Fibroblast of the aortic adventitia (primary cell): ENCODE data around the gene SKOR2. TPM values are rescaled to one million over a fixed set of nuclear protein-coding genes. Genes with fewer than 3 reads are reported as not detected.

Experiments used
- DNase-seq: peaks from one replicate; pipeline ENCODE4 v3.0.0-alpha.2; 2010; ENCODE audit warnings: low read depth
- H3K4me3 ChIP-seq: 2 replicates; pipeline ENCODE4 v1.5.1; 2011; ENCODE audit warnings: low read depth, mild to moderate bottlenecking, control low read depth, low read length, moderate library complexity
- total RNA-seq: library from RNA; depleted of rRNA; stranded (reverse); fragments of >200 nt; gene quantifications from 2 replicates; pipeline ENCODE4 v1.2.3, GENCODE V29; 2012; ENCODE audit warnings: low replicate concordance
- TF ChIP-seq, protein P1 (sequence below): IDR thresholded peaks from 2 replicates; pipeline ENCODE4 v1.5.1; 2011; ENCODE audit warnings: mild to moderate bottlenecking, low read length, control low read depth, inconsistent platforms; ENCODE audit not compliant: insufficient read depth

SKOR2 gene
- total RNA-seq, 1 donor: not detected

DNA sequence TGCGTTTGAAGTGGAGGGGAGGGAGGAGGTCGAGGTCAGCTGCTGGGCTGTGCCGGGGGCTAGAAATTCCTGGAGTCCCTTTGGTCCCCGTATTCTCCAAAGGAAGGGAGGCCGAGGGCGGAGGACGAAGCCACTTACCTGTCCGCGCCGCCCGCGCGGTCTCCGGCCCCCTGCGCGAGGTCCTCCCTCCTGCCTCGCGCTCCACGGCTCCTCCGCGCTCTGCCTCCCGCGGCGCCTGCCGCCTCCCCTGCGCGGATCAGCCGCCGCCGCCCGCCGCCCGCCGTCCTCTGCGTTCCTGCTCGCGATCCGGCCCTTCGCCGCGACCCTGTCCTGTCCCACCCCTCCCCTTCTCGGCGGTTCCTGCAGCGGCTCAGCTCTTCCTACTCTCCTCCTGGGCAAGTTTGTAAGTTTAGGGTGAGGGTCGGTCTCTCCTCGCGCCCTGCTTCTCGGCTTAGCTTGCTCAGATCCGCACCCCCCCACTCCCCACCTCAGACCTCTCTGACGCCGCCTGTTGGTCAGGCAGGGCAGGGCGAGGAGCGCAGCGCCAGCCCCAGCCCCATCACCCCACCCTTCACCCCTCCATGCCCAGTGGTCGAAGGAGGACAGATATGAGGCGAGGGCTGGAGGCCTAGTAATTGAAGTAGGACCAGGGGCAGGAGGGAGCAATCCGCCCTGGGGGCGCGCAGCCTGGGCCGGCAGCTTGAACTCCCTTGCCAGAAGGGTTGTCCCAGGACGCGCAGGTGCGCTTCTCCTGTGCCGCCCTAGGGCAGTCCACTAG, 9.7 kb upstream of the SKOR2 start:
- TF ChIP-seq, protein P1, sequence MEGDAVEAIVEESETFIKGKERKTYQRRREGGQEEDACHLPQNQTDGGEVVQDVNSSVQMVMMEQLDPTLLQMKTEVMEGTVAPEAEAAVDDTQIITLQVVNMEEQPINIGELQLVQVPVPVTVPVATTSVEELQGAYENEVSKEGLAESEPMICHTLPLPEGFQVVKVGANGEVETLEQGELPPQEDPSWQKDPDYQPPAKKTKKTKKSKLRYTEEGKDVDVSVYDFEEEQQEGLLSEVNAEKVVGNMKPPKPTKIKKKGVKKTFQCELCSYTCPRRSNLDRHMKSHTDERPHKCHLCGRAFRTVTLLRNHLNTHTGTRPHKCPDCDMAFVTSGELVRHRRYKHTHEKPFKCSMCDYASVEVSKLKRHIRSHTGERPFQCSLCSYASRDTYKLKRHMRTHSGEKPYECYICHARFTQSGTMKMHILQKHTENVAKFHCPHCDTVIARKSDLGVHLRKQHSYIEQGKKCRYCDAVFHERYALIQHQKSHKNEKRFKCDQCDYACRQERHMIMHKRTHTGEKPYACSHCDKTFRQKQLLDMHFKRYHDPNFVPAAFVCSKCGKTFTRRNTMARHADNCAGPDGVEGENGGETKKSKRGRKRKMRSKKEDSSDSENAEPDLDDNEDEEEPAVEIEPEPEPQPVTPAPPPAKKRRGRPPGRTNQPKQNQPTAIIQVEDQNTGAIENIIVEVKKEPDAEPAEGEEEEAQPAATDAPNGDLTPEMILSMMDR: no peak
- H3K4me3 ChIP-seq: no peak overlapping the region
- DNase-seq: no peak

- TF ChIP-seq, protein P1: no peak
- peak; percentile 27 for DNase-seq
- H3K4me3 ChIP-seq: no peak overlapping the region
Measured at GRCh38 chr18:47260120-47260923, 8.9 kb upstream of the SKOR2 start.

DNA sequence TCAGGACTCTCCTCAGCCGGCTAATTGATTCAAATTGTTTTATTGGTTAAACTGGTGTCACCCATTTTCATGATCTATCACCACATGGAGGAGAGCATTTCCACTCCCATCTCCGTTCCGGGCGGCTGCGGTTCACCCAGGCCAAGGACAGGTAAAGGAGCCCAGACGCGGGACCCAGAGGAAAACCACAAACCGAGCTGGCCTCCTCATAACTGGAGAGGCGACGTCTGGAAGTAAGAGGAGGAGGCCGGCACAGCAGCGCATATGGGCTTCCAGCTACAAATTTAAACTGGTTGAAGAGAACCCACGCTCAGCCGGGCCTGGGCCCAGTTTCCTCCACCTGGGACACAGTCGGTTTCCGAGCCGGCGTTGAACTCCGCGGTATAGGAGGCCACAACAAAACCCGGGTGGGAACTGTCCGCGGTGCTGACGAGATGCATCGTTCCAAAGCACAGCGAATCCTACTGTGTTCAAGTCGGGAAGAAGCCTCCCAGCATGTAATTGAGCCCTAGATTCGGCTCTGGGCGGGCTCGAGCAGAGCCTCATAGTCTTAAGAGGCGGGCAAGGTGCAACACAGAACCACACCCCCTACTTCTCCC, 3.0 kb upstream of the SKOR2 start:
- TF ChIP-seq, protein P1: no peak
- no peak overlapping the region for H3K4me3 ChIP-seq
- DNase-seq: peak; percentile 50

DNA sequence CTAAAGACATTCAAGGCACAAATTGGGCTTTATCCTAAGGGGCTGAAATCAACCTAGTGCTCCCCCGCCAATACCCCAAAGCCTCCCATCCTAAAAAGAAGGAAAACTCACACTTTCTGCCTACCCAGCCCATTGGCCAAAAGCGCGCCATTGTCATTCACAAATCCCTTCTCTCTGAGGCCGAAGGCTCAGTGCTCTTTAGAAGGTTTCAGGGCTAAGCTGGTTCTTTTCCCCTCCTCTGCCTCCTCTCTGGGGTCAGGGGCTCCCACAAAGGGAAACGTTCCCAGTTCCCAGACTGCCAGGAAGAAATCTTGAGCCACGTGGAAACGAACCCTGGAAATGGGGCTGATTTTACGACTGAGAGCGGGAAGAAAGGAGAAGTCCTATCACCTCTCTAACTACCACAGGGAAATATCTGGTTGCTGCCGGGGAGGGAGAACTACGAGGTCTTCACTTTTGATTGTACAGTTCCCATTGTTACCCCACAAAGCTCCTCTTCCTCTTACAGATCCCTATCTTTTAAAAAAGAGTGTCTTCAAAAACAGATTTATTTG, 1.7 kb upstream of the SKOR2 start:
- H3K4me3 ChIP-seq: no peak overlapping the region
- TF ChIP-seq, protein P1: no peak
- DNase-seq: no peak

GRCh38 chr18:47250391-47251046, 941 bp downstream of the SKOR2 start:
- no peak overlapping the region for H3K4me3 ChIP-seq
- TF ChIP-seq, protein P1: no peak
- no peak for DNase-seq

DNA sequence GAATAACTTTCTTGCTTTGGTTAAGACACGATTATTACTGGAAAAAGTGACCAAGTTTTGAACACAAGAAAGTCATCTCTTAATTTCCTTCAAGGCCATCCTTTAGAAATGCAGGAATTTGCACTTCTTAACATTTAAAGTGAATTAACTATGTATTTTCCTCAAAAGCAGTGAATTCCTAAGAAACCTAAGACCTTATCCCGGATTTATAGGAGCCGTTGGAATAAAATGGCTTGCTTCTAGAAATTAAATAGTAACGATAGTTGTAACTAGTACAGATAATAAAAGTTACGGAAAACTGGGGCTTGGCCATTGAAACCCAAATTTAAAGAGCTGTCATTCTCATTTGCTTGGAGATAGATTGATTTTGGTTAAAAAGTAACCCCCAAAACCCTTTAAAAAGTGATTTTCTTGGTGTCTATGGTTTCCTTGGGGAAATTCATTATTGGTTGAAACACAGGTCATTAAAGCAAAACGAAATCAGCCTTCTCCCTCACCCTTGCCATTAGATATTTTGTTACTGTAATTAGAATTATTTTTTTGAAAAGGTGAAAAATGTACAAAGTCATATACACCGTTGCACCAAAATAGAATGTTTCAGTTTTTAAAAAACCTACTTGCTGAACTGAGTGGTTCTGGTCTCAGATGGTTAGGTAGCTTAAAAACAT, 2.0 kb downstream of the SKOR2 start:
- TF ChIP-seq, protein P1: no peak
- no peak overlapping the region for H3K4me3 ChIP-seq
- DNase-seq: no peak
